Regular cardiac myocyte (primary cell): ENCODE results near the gene FUT4. TPM values are rescaled to one million over a fixed set of nuclear protein-coding genes. Genes with fewer than 3 reads are reported as not detected.

Experiments
- total RNA-seq: library from RNA; depleted of rRNA; stranded (reverse); fragments of >200 nt; gene quantifications from 2 replicates; pipeline ENCODE4 v1.2.3, GENCODE V29; 2014

The FUT4 gene, protein sequence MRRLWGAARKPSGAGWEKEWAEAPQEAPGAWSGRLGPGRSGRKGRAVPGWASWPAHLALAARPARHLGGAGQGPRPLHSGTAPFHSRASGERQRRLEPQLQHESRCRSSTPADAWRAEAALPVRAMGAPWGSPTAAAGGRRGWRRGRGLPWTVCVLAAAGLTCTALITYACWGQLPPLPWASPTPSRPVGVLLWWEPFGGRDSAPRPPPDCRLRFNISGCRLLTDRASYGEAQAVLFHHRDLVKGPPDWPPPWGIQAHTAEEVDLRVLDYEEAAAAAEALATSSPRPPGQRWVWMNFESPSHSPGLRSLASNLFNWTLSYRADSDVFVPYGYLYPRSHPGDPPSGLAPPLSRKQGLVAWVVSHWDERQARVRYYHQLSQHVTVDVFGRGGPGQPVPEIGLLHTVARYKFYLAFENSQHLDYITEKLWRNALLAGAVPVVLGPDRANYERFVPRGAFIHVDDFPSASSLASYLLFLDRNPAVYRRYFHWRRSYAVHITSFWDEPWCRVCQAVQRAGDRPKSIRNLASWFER
- total RNA-seq = 6.2 and 6.7 TPM in 2 replicates

DNA sequence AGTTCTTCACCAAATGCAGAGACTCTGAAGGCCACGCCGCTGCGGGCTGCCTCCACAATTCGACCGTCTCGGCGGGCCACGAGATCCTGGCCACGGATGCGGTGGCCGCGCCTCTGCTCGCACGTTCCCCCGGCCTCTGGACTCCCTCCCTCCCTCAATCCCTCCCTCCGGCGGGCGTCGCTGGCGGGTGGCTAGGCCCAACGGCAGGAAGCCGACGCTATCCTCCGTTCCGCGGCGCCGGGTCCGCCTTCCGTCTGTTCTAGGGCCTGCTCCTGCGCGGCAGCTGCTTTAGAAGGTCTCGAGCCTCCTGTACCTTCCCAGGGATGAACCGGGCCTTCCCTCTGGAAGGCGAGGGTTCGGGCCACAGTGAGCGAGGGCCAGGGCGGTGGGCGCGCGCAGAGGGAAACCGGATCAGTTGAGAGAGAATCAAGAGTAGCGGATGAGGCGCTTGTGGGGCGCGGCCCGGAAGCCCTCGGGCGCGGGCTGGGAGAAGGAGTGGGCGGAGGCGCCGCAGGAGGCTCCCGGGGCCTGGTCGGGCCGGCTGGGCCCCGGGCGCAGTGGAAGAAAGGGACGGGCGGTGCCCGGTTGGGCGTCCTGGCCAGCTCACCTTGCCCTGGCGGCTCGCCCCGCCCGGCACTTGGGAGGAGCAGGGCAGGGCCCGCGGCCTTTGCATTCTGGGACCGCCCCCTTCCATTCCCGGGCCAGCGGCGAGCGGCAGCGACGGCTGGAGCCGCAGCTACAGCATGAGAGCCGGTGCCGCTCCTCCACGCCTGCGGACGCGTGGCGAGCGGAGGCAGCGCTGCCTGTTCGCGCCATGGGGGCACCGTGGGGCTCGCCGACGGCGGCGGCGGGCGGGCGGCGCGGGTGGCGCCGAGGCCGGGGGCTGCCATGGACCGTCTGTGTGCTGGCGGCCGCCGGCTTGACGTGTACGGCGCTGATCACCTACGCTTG, at the start of gene FUT4:
Gene FUT4 (plus strand): TSS at position 227 of the 951 bp plus-strand sequence. CDS start 213 bp downstream, at position 440.

GRCh38 chr11:94511932-94512781, 31.6 kb upstream of the FUT4 start, which contains the start of gene C11orf97:
Gene C11orf97 (plus strand): TSS chr11:94512461. CDS start chr11:94512529, 68 bp downstream.

GRCh38 chr11:94567181-94567670, 23.5 kb downstream of the FUT4 start, which contains the start of gene PIWIL4:
Gene PIWIL4 (plus strand): TSS chr11:94567368. CDS start chr11:94567519, 151 bp downstream.

Other genes starting within 250 kb of the FUT4 start
- not detected in 2 replicates for gene IZUMO1R, start 239.3 kb upstream of the FUT4 start, total RNA-seq
- under 0.01 TPM in 1 of 2 replicates, not detected in the other for gene GPR83, start 142.5 kb upstream of the FUT4 start, total RNA-seq
- gene MRE11, start 50.1 kb upstream of the FUT4 start, total RNA-seq = 11.6 and 18.6 TPM in 2 replicates
- gene ANKRD49, start 49.9 kb upstream of the FUT4 start, total RNA-seq = 11.7 and 13.2 TPM in 2 replicates
- gene C11orf97, start 31.5 kb upstream of the FUT4 start, total RNA-seq = not detected in 2 replicates
- 1.9 and 2.0 TPM in 2 replicates for gene PIWIL4, start 23.4 kb downstream of the FUT4 start, total RNA-seq
- 47.1 and 57.3 TPM in 2 replicates for gene AMOTL1, start 224.4 kb downstream of the FUT4 start, total RNA-seq